SK-N-SH (cell line): ENCODE results near the gene KLHDC10. TPM values are rescaled to one million over a fixed set of nuclear protein-coding genes. Genes with fewer than 3 reads are reported as not detected.

Experiments used
- CTCF ChIA-PET: fragments of 300-600, 350-600 bp; formaldehyde crosslinking; extraction: SDS; loops from one replicate; lab custom pipeline; 2021; lab: Yijun Ruan, JAX
- POLR2A ChIA-PET: fragments of 350-600 bp; sonication (Branson Sonifier 250); formaldehyde crosslinking; extraction: SDS; loops from one replicate; lab custom pipeline; 2020; ENCODE audit warnings: antibody characterized with exemption, inconsistent platforms; lab: Yijun Ruan, JAX
- DNase-seq: peaks from one replicate; pipeline ENCODE4 v3.0.0; 2012
- H2AFZ ChIP-seq: fragments of 200-600 bp; sonication (generic); 2 replicates; pipeline ENCODE4 v1.8.1; 2016; ENCODE audit warnings: antibody characterized with exemption, mild to moderate bottlenecking, low read depth
- H3F3A ChIP-seq: fragments of 200-600 bp; sonication (generic); replicated peaks from 2 replicates; pipeline ENCODE3; 2016; ENCODE audit warnings: antibody characterized with exemption, mild to moderate bottlenecking; ENCODE audit not compliant: insufficient read depth
- H3K27ac ChIP-seq, 2 experiments: fragments of 200-500 bp in 1 of 2; fragments of 200-600 bp in 1 of 2; sonication (Bioruptor generic) in 1 of 2; sonication (generic), shearing (Covaris generic) in 1 of 2; 2 replicates each; pipeline versions ENCODE4 v1.5.1 to v1.6.1; 2014 to 2016; ENCODE audit warnings: low read depth in 2 of 2, inconsistent platforms in 1 of 2, low read length in 1 of 2, mild to moderate bottlenecking in 1 of 2, mixed read lengths in 1 of 2
- H3K27me3 ChIP-seq: fragments of 200-600 bp; sonication (generic), shearing (Covaris generic); 2 replicates; pipeline ENCODE4 v1.6.1; 2016; ENCODE audit warnings: mixed run types; ENCODE audit not compliant: insufficient read depth
- H3K36me3 ChIP-seq, 2 experiments: fragments of 200-500 bp in 1 of 2; fragments of 200-600 bp in 1 of 2; sonication (Bioruptor generic) in 1 of 2; sonication (generic) in 1 of 2; replicated peaks in 1 of 2; 2 replicates each; pipeline versions ENCODE3 to v1.5.1; 2014 to 2016; ENCODE audit warnings: low read length in 1 of 2, mild to moderate bottlenecking in 1 of 2; ENCODE audit not compliant: insufficient read depth in 2 of 2, control insufficient read depth in 1 of 2
- H3K4me1 ChIP-seq, 2 experiments: fragments of 200-500 bp in 1 of 2; fragments of 200-600 bp in 1 of 2; sonication (Bioruptor generic) in 1 of 2; sonication (generic), shearing (Covaris generic) in 1 of 2; 2 replicates each; pipeline versions ENCODE4 v1.5.1 to v1.6.1; 2014 to 2016; ENCODE audit warnings: low read depth in 1 of 2, low read length in 1 of 2, mixed run types in 1 of 2; ENCODE audit not compliant: insufficient read depth in 2 of 2, control insufficient read depth in 1 of 2
- H3K4me2 ChIP-seq: fragments of 200-600 bp; sonication (generic), shearing (Covaris generic); 2 replicates; pipeline ENCODE4 v1.6.1; 2017; ENCODE audit warnings: mixed run types
- H3K4me3 ChIP-seq, 2 experiments: fragments of 200-500 bp in 1 of 2; fragments of 200-600 bp in 1 of 2; sonication (Bioruptor generic) in 1 of 2; sonication (generic), shearing (Covaris generic) in 1 of 2; 2 replicates each; pipeline versions ENCODE4 v1.5.1 to v1.8.1; 2014 to 2016; ENCODE audit warnings: low read depth in 2 of 2, inconsistent platforms in 1 of 2, low read length in 1 of 2, mild to moderate bottlenecking in 1 of 2, mixed read lengths in 1 of 2, moderate library complexity in 1 of 2
- H3K79me2 ChIP-seq: fragments of 200-600 bp; sonication (generic); 2 replicates; pipeline ENCODE4 v1.8.1; 2017; ENCODE audit warnings: mild to moderate bottlenecking; ENCODE audit not compliant: insufficient read depth
- H3K9ac ChIP-seq: fragments of 200-600 bp; sonication (generic); 2 replicates; pipeline ENCODE4 v1.6.1; 2017; ENCODE audit warnings: mixed run types
- H3K9me2 ChIP-seq: fragments of 200-600 bp; sonication (generic); 2 replicates; pipeline ENCODE4 v1.6.1; 2017; ENCODE audit warnings: mixed run types
- H3K9me3 ChIP-seq: fragments of 200-600 bp; sonication (generic); 2 replicates; pipeline ENCODE4 v1.6.1; 2017; ENCODE audit warnings: mixed run types, mild to moderate bottlenecking, moderate library complexity
- H4K20me1 ChIP-seq: fragments of 200-600 bp; sonication (generic); 2 replicates; pipeline ENCODE4 v1.6.1; 2017; ENCODE audit warnings: mild to moderate bottlenecking, mixed run types; ENCODE audit not compliant: insufficient read depth
- CTCF ChIP-seq: fragments of 200-600 bp; sonication (generic); IDR thresholded peaks from 2 replicates; pipeline ENCODE4 v1.6.1; 2017; ENCODE audit warnings: antibody characterized with exemption, mild to moderate bottlenecking, moderate library complexity
- ELF1 ChIP-seq: IDR thresholded peaks from 2 replicates; pipeline ENCODE4 v1.4.0; 2012
- FOXM1 ChIP-seq: IDR thresholded peaks from 2 replicates; pipeline ENCODE4 v1.4.0; 2012; ENCODE audit warnings: low read depth, mild to moderate bottlenecking
- GATA2 ChIP-seq: sonication (generic); formaldehyde crosslinking; IDR thresholded peaks from 2 replicates; pipeline ENCODE4 v1.5.0; 2020; ENCODE audit warnings: mild to moderate bottlenecking, missing genetic modification reagents
- IRF3 ChIP-seq: fragments of 150-350 bp; IDR thresholded peaks from 2 replicates; pipeline ENCODE4 v1.6.1; 2016; ENCODE audit warnings: mild to moderate bottlenecking, low read depth, low read length
- MAX ChIP-seq: IDR thresholded peaks from 2 replicates; pipeline ENCODE4 v1.4.0; 2012; ENCODE audit warnings: low read depth
- MEF2A ChIP-seq: IDR thresholded peaks from 2 replicates; pipeline ENCODE4 v1.4.0; 2012; ENCODE audit warnings: low read depth, borderline replicate concordance
- MXI1 ChIP-seq: IDR thresholded peaks from 2 replicates; pipeline ENCODE4 v1.6.1; 2012; ENCODE audit warnings: mild to moderate bottlenecking, low read depth, low read length, improper control_type of control experiment
- POLR2AphosphoS5 ChIP-seq: IDR thresholded peaks from 2 replicates; pipeline ENCODE4 v1.6.1; 2012; ENCODE audit warnings: low read depth, low read length
- RAD21 ChIP-seq: IDR thresholded peaks from 2 replicates; pipeline ENCODE4 v1.6.1; 2012; ENCODE audit warnings: mild to moderate bottlenecking, low read length
- REST ChIP-seq: IDR thresholded peaks from 2 replicates; pipeline ENCODE4 v1.6.1; 2012; ENCODE audit warnings: mild to moderate bottlenecking, low read depth, low read length, moderate library complexity
- RFX5 ChIP-seq: IDR thresholded peaks from 2 replicates; pipeline ENCODE4 v1.6.1; 2012; ENCODE audit warnings: mild to moderate bottlenecking, improper control_type of control experiment, low read length
- RXRA ChIP-seq: IDR thresholded peaks from 2 replicates; pipeline ENCODE4 v1.4.0; 2012; ENCODE audit warnings: low read depth, mild to moderate bottlenecking, borderline replicate concordance
- SMC3 ChIP-seq: IDR thresholded peaks from 2 replicates; pipeline ENCODE4 v1.6.1; 2012; ENCODE audit warnings: low read depth, low read length, improper control_type of control experiment
- WGBS: methylation state at CpG from one replicate; pipeline ENCODE4 v1.1.6; 2017; ENCODE audit warnings: low lambda C conversion rate; 5-methylcytosine and 5-hydroxymethylcytosine counted together
- polyA plus RNA-seq, 3 experiments: library from polyadenylated mRNA; depleted of rRNA; stranded (reverse); fragments of >200 nt; gene quantifications; 2 replicates each; pipeline ENCODE4 v1.2.3, GENCODE V29; 2012
- TF ChIP-seq, protein P1 (sequence below): IDR thresholded peaks from 2 replicates; pipeline ENCODE4 v1.4.0; 2012; ENCODE audit warnings: low read depth, borderline replicate concordance

KLHDC10 gene
- polyA plus RNA-seq, 1 of the 3 experiments (the other 2 are of a cell fraction), result 15.9 TPM

- TF ChIP-seq, protein P1, sequence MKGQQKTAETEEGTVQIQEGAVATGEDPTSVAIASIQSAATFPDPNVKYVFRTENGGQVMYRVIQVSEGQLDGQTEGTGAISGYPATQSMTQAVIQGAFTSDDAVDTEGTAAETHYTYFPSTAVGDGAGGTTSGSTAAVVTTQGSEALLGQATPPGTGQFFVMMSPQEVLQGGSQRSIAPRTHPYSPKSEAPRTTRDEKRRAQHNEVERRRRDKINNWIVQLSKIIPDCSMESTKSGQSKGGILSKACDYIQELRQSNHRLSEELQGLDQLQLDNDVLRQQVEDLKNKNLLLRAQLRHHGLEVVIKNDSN, result no peak
- TF ChIP-seq RAD21 (no peak), MAX (no peak), MEF2A (no peak), RXRA (no peak), POLR2AphosphoS5 (no peak), GATA2 (CRISPR knock-in tag) (no peak), FOXM1 (no peak)
Measured at GRCh38 chr7:130032698-130033097, 37.6 kb upstream of the KLHDC10 start (continued).

DNA sequence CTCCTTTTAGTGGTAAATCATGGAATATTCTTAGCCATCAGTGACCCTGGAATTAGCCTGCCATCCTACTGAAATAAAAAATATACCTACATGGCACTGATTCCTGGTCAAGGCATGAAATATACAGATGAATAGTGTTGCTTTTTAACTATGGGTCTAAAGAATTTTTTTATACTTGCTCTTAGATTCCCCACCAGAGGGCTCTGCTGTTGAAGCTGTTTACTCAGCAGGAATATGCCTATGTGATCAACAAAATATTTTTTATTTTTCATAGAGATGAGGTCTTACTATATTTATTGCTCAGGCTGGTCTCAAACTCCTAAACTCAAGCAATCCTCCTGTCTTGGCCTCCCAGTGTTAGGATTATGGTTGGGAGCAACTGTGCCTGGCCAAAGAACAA, 32.6 kb upstream of the KLHDC10 start:
- DNase-seq, result no peak

DNA sequence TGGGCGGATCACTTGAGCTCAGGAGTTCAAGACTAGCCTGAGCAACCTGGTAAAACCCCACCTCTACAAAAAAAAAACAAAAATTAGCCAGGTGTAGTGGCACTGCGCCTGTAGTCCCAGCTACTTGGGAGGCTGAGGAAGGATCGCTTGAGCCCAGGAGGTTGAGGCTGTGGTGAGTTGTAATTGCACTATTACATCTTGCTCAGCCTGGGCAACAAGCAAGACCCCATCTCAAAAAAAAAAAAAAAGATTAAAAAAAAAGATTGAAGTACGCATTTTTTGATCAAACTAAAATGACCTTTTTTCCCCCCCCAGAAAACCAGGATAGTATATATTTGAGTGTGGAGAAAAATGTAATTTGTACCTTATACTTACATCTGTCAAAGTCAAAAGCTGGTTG, 29.8 kb upstream of the KLHDC10 start:
- Histone ChIP-seq H3K4me1 (no peaks in the 10 kb centered on the region), H3K79me2 (peaks cover 7% of the 10 kb centered on the region; the same call in 1 of the 2 replicates), H3K4me2 (no peak overlapping the region), H3F3A (peaks cover 9% of the 10 kb centered on the region), H3K9me3 (no peaks in the 10 kb centered on the region), H3K27me3 (no peaks in the 10 kb centered on the region), H3K36me3 (peaks cover 20 to 73% of the 10 kb centered on the region in 2 experiments), H2AFZ (no peak overlapping the region), H3K27ac (no peak overlapping the region), H3K4me3 (no peak overlapping the region), H3K9me2 (no peaks in the 10 kb centered on the region), H3K9ac (no peak overlapping the region), H4K20me1 (no peaks in the 10 kb centered on the region)
- ChIA-PET POLR2A (no interaction called here), CTCF (interaction anchor here (0.6 to 1.4 kb wide), 2 partner anchors 10 to 32 kb away, joined by 3 read pairs; partner anchors contain the start of gene ZC3HC1)
- over 99% methylated on average over 4 of the region's 4 CpGs for WGBS
- no peak for DNase-seq
- TF ChIP-seq GATA2 (CRISPR knock-in tag), result no peak
- no peak for TF ChIP-seq IRF3
- TF ChIP-seq RFX5, result no peak
- no peak for TF ChIP-seq REST
- TF ChIP-seq MAX, result no peak
- TF ChIP-seq ELF1, result no peak
- TF ChIP-seq MXI1, result no peak

More for the DNA sequence above, 32.6 kb upstream of the KLHDC10 start:
- ChIA-PET CTCF (interaction anchor here (0.6 to 2.9 kb wide), 9 partner anchors 9 to 292 kb away, joined by 3 to 10 read pairs (median 3); no protein-coding TSS in a partner anchor), POLR2A (no interaction called here)
- Histone ChIP-seq H3F3A (peaks cover 9% of the 10 kb centered on the region), H3K27ac (no peak overlapping the region), H3K4me2 (no peak overlapping the region), H4K20me1 (no peaks in the 10 kb centered on the region), H3K4me1 (no peaks in the 10 kb centered on the region), H2AFZ (no peak overlapping the region), H3K4me3 (no peak overlapping the region), H3K9me3 (no peaks in the 10 kb centered on the region), H3K27me3 (no peaks in the 10 kb centered on the region), H3K36me3 (peaks cover 14 to 67% of the 10 kb centered on the region in 2 experiments), H3K79me2 (no peaks in the 10 kb centered on the region; the same call in 1 of the 2 replicates), H3K9me2 (no peaks in the 10 kb centered on the region), H3K9ac (no peak overlapping the region)
- no peak for TF ChIP-seq GATA2 (CRISPR knock-in tag)
- TF ChIP-seq SMC3, result peak; percentile 25
- peak; percentile 33; the same call in 1 of the 2 replicates for TF ChIP-seq RAD21
- TF ChIP-seq CTCF, result peak; percentile 67
